Measurements from ENCODE around the gene DSE.

DSE gene

DNA sequence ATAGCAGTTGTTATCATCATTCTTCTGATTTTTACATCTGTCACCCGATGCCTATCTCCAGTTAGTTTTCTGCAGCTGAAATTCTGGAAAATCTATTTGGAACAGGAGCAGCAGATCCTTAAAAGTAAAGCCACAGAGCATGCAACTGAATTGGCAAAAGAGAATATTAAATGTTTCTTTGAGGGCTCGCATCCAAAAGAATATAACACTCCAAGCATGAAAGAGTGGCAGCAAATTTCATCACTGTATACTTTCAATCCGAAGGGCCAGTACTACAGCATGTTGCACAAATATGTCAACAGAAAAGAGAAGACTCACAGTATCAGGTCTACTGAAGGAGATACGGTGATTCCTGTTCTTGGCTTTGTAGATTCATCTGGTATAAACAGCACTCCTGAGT lies 92.6 kb downstream of the DSE start:
- Histone ChIP-seq H3K4me1 (ENCODE audit: control insufficient read depth, insufficient read depth, low read length) (no peaks in the 10 kb centered on the region), H3K36me3 (ENCODE audit: control insufficient read depth, insufficient read depth, low read length) (no peaks in the 10 kb centered on the region), H3K27me3 (ENCODE audit: control insufficient read depth, insufficient read depth, low read length, poor library complexity, severe bottlenecking) (peaks cover 51% of the 10 kb centered on the region), H3K9me3 (ENCODE audit: control insufficient read depth, low read length) (no peaks in the 10 kb centered on the region), H3K27ac (ENCODE audit: insufficient read depth, low read depth, low read length, poor library complexity, severe bottlenecking) (no peak overlapping the region), H3K4me3 (ENCODE audit: insufficient read depth, low read depth, low read length) (no peak overlapping the region)
- WGBS, 2 experiments, result 93 to 95% methylated on average over 4 of the region's 4 CpGs

DNA sequence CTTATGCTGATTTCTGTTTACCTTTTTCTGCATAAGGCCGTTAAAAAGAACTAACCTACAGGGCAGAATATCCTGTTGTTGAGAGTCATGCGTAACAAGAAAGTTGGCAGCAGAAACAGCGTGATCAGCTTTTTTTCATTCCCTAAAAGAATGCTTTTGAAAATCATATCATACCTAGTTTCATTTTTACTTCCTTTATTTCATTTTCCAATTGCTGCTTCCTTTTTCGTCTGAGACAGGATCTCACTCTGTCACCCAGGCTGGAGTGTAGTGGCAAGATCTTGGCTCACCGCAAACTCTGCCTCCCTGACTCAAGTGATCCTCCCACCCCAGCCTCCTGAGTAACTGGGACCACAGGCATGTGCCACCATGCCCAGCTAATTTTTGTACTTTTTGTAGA lies 94.5 kb downstream of the DSE start:
- no peak overlapping the region for H3K4me3 ChIP-seq (ENCODE audit: insufficient read depth, low read depth, low read length)
- peaks cover 45% of the 10 kb centered on the region for H3K27me3 ChIP-seq (ENCODE audit: control insufficient read depth, insufficient read depth, low read length, poor library complexity, severe bottlenecking)
- H3K27ac ChIP-seq (ENCODE audit: insufficient read depth, low read depth, low read length, poor library complexity, severe bottlenecking), result no peak overlapping the region
- no peaks in the 10 kb centered on the region for H3K9me3 ChIP-seq (ENCODE audit: control insufficient read depth, low read length)
- WGBS, 2 experiments, result 90 to 93% methylated on average over 5 of the region's 5 CpGs
- H3K36me3 ChIP-seq (ENCODE audit: control insufficient read depth, insufficient read depth, low read length), result no peaks in the 10 kb centered on the region
- no peaks in the 10 kb centered on the region for H3K4me1 ChIP-seq (ENCODE audit: control insufficient read depth, insufficient read depth, low read length)

- Histone ChIP-seq H3K4me1 (ENCODE audit: control insufficient read depth, insufficient read depth, low read length) (no peaks in the 10 kb centered on the region), H3K9me3 (ENCODE audit: control insufficient read depth, low read length) (no peaks in the 10 kb centered on the region), H3K27ac (ENCODE audit: insufficient read depth, low read depth, low read length, poor library complexity, severe bottlenecking) (no peak overlapping the region), H3K36me3 (ENCODE audit: control insufficient read depth, insufficient read depth, low read length) (no peaks in the 10 kb centered on the region), H3K27me3 (ENCODE audit: control insufficient read depth, insufficient read depth, low read length, poor library complexity, severe bottlenecking) (peaks cover 26% of the 10 kb centered on the region), H3K4me3 (ENCODE audit: insufficient read depth, low read depth, low read length) (no peak overlapping the region)
- WGBS, 2 experiments, result 86 to 97% methylated on average over 1 of the region's 1 CpG
Observed at GRCh38 chr6:116467096-116467495, 96.3 kb downstream of the DSE start.

- Histone ChIP-seq H3K9me3 (ENCODE audit: control insufficient read depth, low read length) (no peaks in the 10 kb centered on the region), H3K4me1 (ENCODE audit: control insufficient read depth, insufficient read depth, low read length) (no peaks in the 10 kb centered on the region), H3K27ac (ENCODE audit: insufficient read depth, low read depth, low read length, poor library complexity, severe bottlenecking) (no peak overlapping the region), H3K36me3 (ENCODE audit: control insufficient read depth, insufficient read depth, low read length) (no peaks in the 10 kb centered on the region), H3K27me3 (ENCODE audit: control insufficient read depth, insufficient read depth, low read length, poor library complexity, severe bottlenecking) (peaks cover 22% of the 10 kb centered on the region), H3K4me3 (ENCODE audit: insufficient read depth, low read depth, low read length) (no peak overlapping the region)
Observed at GRCh38 chr6:116467514-116467913, 96.8 kb downstream of the DSE start.

- no peaks in the 10 kb centered on the region for H3K9me3 ChIP-seq (ENCODE audit: control insufficient read depth, low read length)
Observed at GRCh38 chr6:116468293-116468692, 97.5 kb downstream of the DSE start.

DNA sequence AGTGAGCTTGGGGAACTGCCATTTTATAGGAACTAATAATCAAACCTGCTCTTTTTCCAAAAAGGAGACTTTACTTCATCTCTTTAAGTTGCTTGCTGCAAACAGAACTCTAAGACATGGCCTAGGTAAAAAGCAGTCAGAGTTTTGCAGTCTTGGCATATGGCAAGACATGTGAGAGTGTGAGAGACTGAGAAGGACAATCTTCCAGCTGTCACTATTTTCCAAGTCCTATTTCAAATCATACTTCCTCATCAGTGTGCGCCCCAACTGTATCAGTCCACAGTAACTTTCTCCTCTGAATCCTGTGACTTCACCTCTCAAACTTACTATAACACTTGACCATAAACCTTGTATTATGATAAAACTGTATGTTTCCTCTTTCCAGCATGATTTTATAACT lies 100.8 kb downstream of the DSE start:
- no peaks in the 10 kb centered on the region for H3K9me3 ChIP-seq (ENCODE audit: control insufficient read depth, low read length)
- H3K27ac ChIP-seq (ENCODE audit: insufficient read depth, low read depth, low read length, poor library complexity, severe bottlenecking), result no peak overlapping the region
- H3K4me3 ChIP-seq (ENCODE audit: insufficient read depth, low read depth, low read length), result no peak overlapping the region
- H3K36me3 ChIP-seq (ENCODE audit: control insufficient read depth, insufficient read depth, low read length), result no peaks in the 10 kb centered on the region
- WGBS, 2 experiments, result 92 to 96% methylated on average over 1 of the region's 1 CpG
- H3K27me3 ChIP-seq (ENCODE audit: control insufficient read depth, insufficient read depth, low read length, poor library complexity, severe bottlenecking), result no peaks in the 10 kb centered on the region
- no peaks in the 10 kb centered on the region for H3K4me1 ChIP-seq (ENCODE audit: control insufficient read depth, insufficient read depth, low read length)

More at GRCh38 chr6:116468293-116468692, 97.5 kb downstream of the DSE start:
- peaks cover 14% of the 10 kb centered on the region for H3K27me3 ChIP-seq (ENCODE audit: control insufficient read depth, insufficient read depth, low read length, poor library complexity, severe bottlenecking)
- no peak overlapping the region for H3K27ac ChIP-seq (ENCODE audit: insufficient read depth, low read depth, low read length, poor library complexity, severe bottlenecking)
- no peaks in the 10 kb centered on the region for H3K36me3 ChIP-seq (ENCODE audit: control insufficient read depth, insufficient read depth, low read length)
- 79% methylated on average over 1 of the region's 1 CpG; no CpG with 5 or more reads in 1 of the 2 experiments for WGBS, 2 experiments
- H3K4me1 ChIP-seq (ENCODE audit: control insufficient read depth, insufficient read depth, low read length), result no peaks in the 10 kb centered on the region
- H3K4me3 ChIP-seq (ENCODE audit: insufficient read depth, low read depth, low read length), result no peak overlapping the region

- Histone ChIP-seq H3K36me3 (ENCODE audit: control insufficient read depth, insufficient read depth, low read length) (no peaks in the 10 kb centered on the region), H3K27ac (ENCODE audit: insufficient read depth, low read depth, low read length, poor library complexity, severe bottlenecking) (no peak overlapping the region), H3K4me1 (ENCODE audit: control insufficient read depth, insufficient read depth, low read length) (no peaks in the 10 kb centered on the region), H3K9me3 (ENCODE audit: control insufficient read depth, low read length) (no peaks in the 10 kb centered on the region), H3K27me3 (ENCODE audit: control insufficient read depth, insufficient read depth, low read length, poor library complexity, severe bottlenecking) (no peaks in the 10 kb centered on the region), H3K4me3 (ENCODE audit: insufficient read depth, low read depth, low read length) (no peak overlapping the region)
- WGBS, 2 experiments, result 83 to 96% methylated on average over 3 of the region's 3 CpGs
Observed at GRCh38 chr6:116472706-116473105, 102.0 kb downstream of the DSE start.

GRCh38 chr6:116475141-116475540 lies 104.4 kb downstream of the DSE start:
- H3K36me3 ChIP-seq (ENCODE audit: control insufficient read depth, insufficient read depth, low read length), result no peaks in the 10 kb centered on the region

GRCh38 chr6:116476002-116476678 lies 105.4 kb downstream of the DSE start:
- 92 to 93% methylated on average over 4 to 5 of the region's 5 CpGs for WGBS, 2 experiments
- no peaks in the 10 kb centered on the region for H3K9me3 ChIP-seq (ENCODE audit: control insufficient read depth, low read length)
- H3K36me3 ChIP-seq (ENCODE audit: control insufficient read depth, insufficient read depth, low read length), result no peaks in the 10 kb centered on the region
- no peak overlapping the region for H3K27ac ChIP-seq (ENCODE audit: insufficient read depth, low read depth, low read length, poor library complexity, severe bottlenecking)
- H3K4me1 ChIP-seq (ENCODE audit: control insufficient read depth, insufficient read depth, low read length), result no peaks in the 10 kb centered on the region
- no peaks in the 10 kb centered on the region for H3K27me3 ChIP-seq (ENCODE audit: control insufficient read depth, insufficient read depth, low read length, poor library complexity, severe bottlenecking)
- no peak overlapping the region for H3K4me3 ChIP-seq (ENCODE audit: insufficient read depth, low read depth, low read length)

More at GRCh38 chr6:116475141-116475540, 104.4 kb downstream of the DSE start:
- Histone ChIP-seq H3K4me3 (ENCODE audit: insufficient read depth, low read depth, low read length) (no peak overlapping the region), H3K27me3 (ENCODE audit: control insufficient read depth, insufficient read depth, low read length, poor library complexity, severe bottlenecking) (no peaks in the 10 kb centered on the region), H3K9me3 (ENCODE audit: control insufficient read depth, low read length) (no peaks in the 10 kb centered on the region), H3K4me1 (ENCODE audit: control insufficient read depth, insufficient read depth, low read length) (no peaks in the 10 kb centered on the region), H3K27ac (ENCODE audit: insufficient read depth, low read depth, low read length, poor library complexity, severe bottlenecking) (no peak overlapping the region)
- WGBS, 2 experiments, result 77 to 100% methylated on average over 1 of the region's 1 CpG

DNA sequence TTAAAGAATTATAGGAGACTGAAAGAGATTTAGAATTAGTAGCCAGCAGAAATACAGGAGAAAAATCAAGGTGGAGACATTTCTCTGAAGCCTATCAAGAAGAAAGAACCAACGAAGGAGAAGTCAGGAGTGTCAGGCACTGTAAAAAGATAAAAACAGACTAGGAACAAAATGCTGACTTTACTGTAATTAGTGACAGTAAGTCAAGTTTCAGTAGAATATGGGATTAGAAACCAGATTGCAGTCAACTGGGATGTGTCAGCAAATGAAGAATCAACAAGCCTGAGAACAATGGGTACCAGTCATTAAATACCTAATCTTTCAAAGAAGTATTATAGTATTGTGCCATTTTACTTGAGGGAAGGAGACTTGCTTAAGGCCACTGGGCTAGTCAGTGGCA lies 112.0 kb downstream of the DSE start:
- 91 to 98% methylated on average over 1 of the region's 1 CpG for WGBS, 2 experiments
- no peak overlapping the region for H3K4me3 ChIP-seq (ENCODE audit: insufficient read depth, low read depth, low read length)
- H3K9me3 ChIP-seq (ENCODE audit: control insufficient read depth, low read length), result no peaks in the 10 kb centered on the region
- H3K27ac ChIP-seq (ENCODE audit: insufficient read depth, low read depth, low read length, poor library complexity, severe bottlenecking), result no peak overlapping the region
- no peaks in the 10 kb centered on the region for H3K27me3 ChIP-seq (ENCODE audit: control insufficient read depth, insufficient read depth, low read length, poor library complexity, severe bottlenecking)
- H3K4me1 ChIP-seq (ENCODE audit: control insufficient read depth, insufficient read depth, low read length), result peaks cover 4% of the 10 kb centered on the region
- H3K36me3 ChIP-seq (ENCODE audit: control insufficient read depth, insufficient read depth, low read length), result no peaks in the 10 kb centered on the region

GRCh38 chr6:116483616-116484015 lies 112.9 kb downstream of the DSE start:
- Histone ChIP-seq H3K27ac (ENCODE audit: insufficient read depth, low read depth, low read length, poor library complexity, severe bottlenecking) (no peak overlapping the region), H3K4me3 (ENCODE audit: insufficient read depth, low read depth, low read length) (no peak overlapping the region), H3K4me1 (ENCODE audit: control insufficient read depth, insufficient read depth, low read length) (peaks cover 4% of the 10 kb centered on the region), H3K27me3 (ENCODE audit: control insufficient read depth, insufficient read depth, low read length, poor library complexity, severe bottlenecking) (no peaks in the 10 kb centered on the region), H3K9me3 (ENCODE audit: control insufficient read depth, low read length) (no peaks in the 10 kb centered on the region), H3K36me3 (ENCODE audit: control insufficient read depth, insufficient read depth, low read length) (no peaks in the 10 kb centered on the region)
- 91 to 96% methylated on average over 1 to 2 of the region's 2 CpGs for WGBS, 2 experiments
